PC-3 (cell line): ENCODE results near the gene MAP10. TPM values are rescaled to one million over a fixed set of nuclear protein-coding genes. Genes with fewer than 3 reads are reported as not detected.

Source experiments
- ATAC-seq: fragments of 200-7000 bp; cut with Tn5 transposase; 2 replicates; pipeline ENCODE4 v1.9.1; 2020; ENCODE audit warnings: mild to moderate bottlenecking, moderate library complexity
- Bru-seq: library from RNA; stranded (reverse); fragments of 400-500 nt; gene quantifications from one replicate; lab custom pipeline; 2021; lab: Mats Ljungman, UMichigan
- BruChase-seq, 2 experiments: library from RNA; stranded (reverse); fragments of 400-500 nt; gene quantifications; one replicate each; lab custom pipeline; 2021; lab: Mats Ljungman, UMichigan
- BruUV-seq: library from RNA; stranded (reverse); fragments of 400-500 nt; replicated peaks from 2 replicates; lab custom pipeline; 2021; lab: Mats Ljungman, UMichigan
- CTCF ChIA-PET: fragments of 300-600 bp; sonication (Branson Sonifier 250); formaldehyde crosslinking; loops from one replicate; lab custom pipeline; 2022; ENCODE audit warnings: antibody characterized with exemption; lab: Charles Lee
- POLR2A ChIA-PET: fragments of 300-600 bp; sonication (Branson Sonifier 250); formaldehyde crosslinking; loops from one replicate; lab custom pipeline; 2022; ENCODE audit warnings: antibody characterized with exemption; ENCODE audit not compliant: unreplicated experiment; lab: Charles Lee
- DNase-seq: peaks from one replicate; pipeline ENCODE4 v3.0.0-alpha.2; 2015
- H2AFZ ChIP-seq: fragments of 300-600 bp; sonication (generic); 2 replicates; pipeline ENCODE4 v1.6.0; 2016; ENCODE audit warnings: antibody characterized with exemption, low read length
- H3F3A ChIP-seq: fragments of 300-600 bp; sonication (generic); one replicate; pipeline ENCODE4 v1.6.0; 2017; ENCODE audit warnings: antibody characterized with exemption, low read length, control low read depth, mild to moderate bottlenecking; ENCODE audit not compliant: unreplicated experiment
- H3K27ac ChIP-seq: fragments of 300-600 bp; sonication (generic); 2 replicates; pipeline ENCODE4 v1.5.1; 2016; ENCODE audit warnings: mild to moderate bottlenecking, low read length
- H3K27me3 ChIP-seq: fragments of 300-600 bp; sonication (generic); 2 replicates; pipeline ENCODE4 v1.6.1; 2016; ENCODE audit warnings: low read length, mixed read lengths
- H3K36me3 ChIP-seq: fragments of 300-600 bp; sonication (generic); 2 replicates; pipeline ENCODE4 v1.6.1; 2016; ENCODE audit warnings: low read depth, mixed run types, low read length, mixed read lengths
- H3K4me1 ChIP-seq: fragments of 300-600 bp; sonication (generic); 2 replicates; pipeline ENCODE4 v1.5.1; 2016; ENCODE audit warnings: low read length; ENCODE audit not compliant: insufficient read depth
- H3K4me2 ChIP-seq: fragments of 300-600 bp; sonication (generic); 2 replicates; pipeline ENCODE4 v1.6.0; 2016; ENCODE audit warnings: low read length
- H3K4me3 ChIP-seq: fragments of 300-600 bp; sonication (generic); 2 replicates; pipeline ENCODE4 v1.5.1; 2016; ENCODE audit warnings: mild to moderate bottlenecking, low read length, mixed read lengths
- H3K79me2 ChIP-seq: fragments of 300-600 bp; sonication (generic); 2 replicates; pipeline ENCODE4 v1.6.1; 2017; ENCODE audit warnings: low read length, mixed read lengths
- H3K9ac ChIP-seq: fragments of 300-600 bp; sonication (generic); 2 replicates; pipeline ENCODE4 v1.6.0; 2016; ENCODE audit warnings: mild to moderate bottlenecking, low read length
- H3K9me2 ChIP-seq: fragments of 300-600 bp; sonication (generic); replicated peaks from 2 replicates; pipeline ENCODE4 v1.6.1; 2016; ENCODE audit warnings: mixed run types, low read length, mixed read lengths
- H3K9me3 ChIP-seq: fragments of 300-600 bp; sonication (generic); 2 replicates; pipeline ENCODE4 v1.6.1; 2016; ENCODE audit warnings: low read length, mixed read lengths
- H4K20me1 ChIP-seq: fragments of 300-600 bp; sonication (generic); 2 replicates; pipeline ENCODE4 v1.6.1; 2016; ENCODE audit warnings: low read length, mixed read lengths
- EZH2 ChIP-seq: fragments of 300-600 bp; sonication (generic); IDR thresholded peaks from one replicate; pipeline ENCODE4 v1.6.1; 2017; ENCODE audit warnings: antibody characterized with exemption, mild to moderate bottlenecking, low read length; ENCODE audit not compliant: unreplicated experiment
- EZH2phosphoT487 ChIP-seq: fragments of 300-600 bp; sonication (generic); IDR thresholded peaks from 2 replicates; pipeline ENCODE4 v1.6.1; 2018; ENCODE audit warnings: mild to moderate bottlenecking, antibody characterized with exemption, low read length, borderline replicate concordance
- intact Hi-C: fragments of 100-400 bp; cut with micrococcal nuclease; formaldehyde crosslinking; loops from 2 replicates; pipeline ENCODE4 v1.9.0; 2023
- long read RNA-seq: library from polyadenylated mRNA; unstranded; transcript quantifications from one replicate; pipeline ENCODE4 v2.0.0, GENCODE V29; 2021; ENCODE audit not compliant: unreplicated experiment
- total RNA-seq: library from RNA; depleted of rRNA; stranded (reverse); fragments of >200 nt; gene quantifications from 2 replicates; pipeline ENCODE4 v1.2.3, GENCODE V29; 2014; rRNA removed
- TF ChIP-seq, protein P1 (sequence below): fragments of 300-600 bp; sonication (generic); conservative IDR thresholded peaks from 2 replicates; pipeline ENCODE4 v1.5.1; 2017; ENCODE audit warnings: antibody characterized with exemption, low read depth, mild to moderate bottlenecking, low read length

The MAP10 gene, protein sequence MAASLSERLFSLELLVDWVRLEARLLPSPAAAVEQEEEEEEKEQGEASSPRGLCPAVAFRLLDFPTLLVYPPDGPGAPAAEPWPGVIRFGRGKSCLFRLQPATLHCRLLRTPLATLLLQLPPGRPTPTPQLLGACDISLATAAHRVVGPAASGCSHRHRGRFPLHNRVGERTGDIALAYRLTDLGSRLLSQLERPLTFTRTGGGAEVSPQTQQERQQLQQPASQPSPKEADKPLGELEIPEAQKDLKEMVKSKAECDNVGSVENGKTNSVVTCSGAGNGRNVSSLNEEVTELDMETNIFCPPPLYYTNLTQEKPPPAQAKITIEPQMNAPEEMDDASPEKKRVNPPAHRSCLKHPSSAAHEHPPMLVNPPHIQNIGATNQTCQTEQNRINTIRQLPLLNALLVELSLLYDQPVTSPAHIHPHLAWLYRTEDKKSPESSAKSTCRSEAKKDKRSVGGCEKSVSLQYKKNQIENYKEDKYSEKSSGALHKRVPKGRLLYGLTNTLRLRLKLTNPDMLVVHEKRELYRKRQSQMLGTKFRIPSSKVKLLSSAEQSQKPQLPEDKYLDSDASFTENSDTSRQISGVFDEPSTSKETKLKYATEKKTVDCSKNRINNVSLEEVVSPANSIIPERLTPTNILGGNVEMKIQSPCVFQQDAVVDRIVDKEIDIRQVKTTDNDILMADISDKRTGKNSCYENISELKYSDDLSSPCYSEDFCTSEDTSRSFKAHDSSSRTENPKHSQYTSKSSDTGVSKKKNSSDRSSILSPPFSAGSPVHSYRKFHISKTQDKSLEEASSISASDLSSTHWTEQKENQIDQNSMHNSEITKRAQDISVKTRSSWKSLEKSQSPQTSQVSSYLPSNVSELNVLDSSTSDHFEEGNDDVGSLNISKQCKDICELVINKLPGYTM
- not detected in 2 replicates for total RNA-seq
- not detected for Bru-seq, nascent RNA
- not detected for BruChase-seq, experiment 1, labeled RNA remaining after a 6-hour chase
- BruChase-seq, experiment 2, labeled RNA remaining after a 2-hour chase: not detected
- long read RNA-seq: 0 reads

- DNase-seq: no peak
- Histone ChIP-seq H3K79me2 (no peaks in the 10 kb centered on the region), H3K9me2 (0 out of 2 replicates have a peak, but pooled peaks cover 4% of the 10 kb centered on the region), H3F3A (no peaks in the 10 kb centered on the region), H3K27ac (no peak within 1 kb of the TSS), H2AFZ (no peak within 1 kb of the TSS), H3K4me3 (no peak within 1 kb of the TSS), H3K9ac (no peak within 1 kb of the TSS), H3K9me3 (no peaks in the 10 kb centered on the region), H3K27me3 (peaks cover 3% of the 10 kb centered on the region; the same call in 1 of the 2 replicates), H3K4me2 (no peak within 1 kb of the TSS), H4K20me1 (no peaks in the 10 kb centered on the region), H3K4me1 (no peaks in the 10 kb centered on the region), H3K36me3 (no peaks in the 10 kb centered on the region)
- intact Hi-C loops: no loop called here
- TF ChIP-seq EZH2 (no peak), EZH2phosphoT487 (no peak)
- TF ChIP-seq, protein P1, sequence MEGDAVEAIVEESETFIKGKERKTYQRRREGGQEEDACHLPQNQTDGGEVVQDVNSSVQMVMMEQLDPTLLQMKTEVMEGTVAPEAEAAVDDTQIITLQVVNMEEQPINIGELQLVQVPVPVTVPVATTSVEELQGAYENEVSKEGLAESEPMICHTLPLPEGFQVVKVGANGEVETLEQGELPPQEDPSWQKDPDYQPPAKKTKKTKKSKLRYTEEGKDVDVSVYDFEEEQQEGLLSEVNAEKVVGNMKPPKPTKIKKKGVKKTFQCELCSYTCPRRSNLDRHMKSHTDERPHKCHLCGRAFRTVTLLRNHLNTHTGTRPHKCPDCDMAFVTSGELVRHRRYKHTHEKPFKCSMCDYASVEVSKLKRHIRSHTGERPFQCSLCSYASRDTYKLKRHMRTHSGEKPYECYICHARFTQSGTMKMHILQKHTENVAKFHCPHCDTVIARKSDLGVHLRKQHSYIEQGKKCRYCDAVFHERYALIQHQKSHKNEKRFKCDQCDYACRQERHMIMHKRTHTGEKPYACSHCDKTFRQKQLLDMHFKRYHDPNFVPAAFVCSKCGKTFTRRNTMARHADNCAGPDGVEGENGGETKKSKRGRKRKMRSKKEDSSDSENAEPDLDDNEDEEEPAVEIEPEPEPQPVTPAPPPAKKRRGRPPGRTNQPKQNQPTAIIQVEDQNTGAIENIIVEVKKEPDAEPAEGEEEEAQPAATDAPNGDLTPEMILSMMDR: no peak
- BruUV-seq: no TSS peak
- CTCF ChIA-PET: no interaction called here
- POLR2A ChIA-PET: no interaction called here
- ATAC-seq: no peak
Observed at GRCh38 chr1:232805269-232806185, at the start of gene MAP10. TSS of gene MAP10 (plus strand) at chr1:232805416. CDS start at chr1:232805450, 34 bp downstream.

DNA sequence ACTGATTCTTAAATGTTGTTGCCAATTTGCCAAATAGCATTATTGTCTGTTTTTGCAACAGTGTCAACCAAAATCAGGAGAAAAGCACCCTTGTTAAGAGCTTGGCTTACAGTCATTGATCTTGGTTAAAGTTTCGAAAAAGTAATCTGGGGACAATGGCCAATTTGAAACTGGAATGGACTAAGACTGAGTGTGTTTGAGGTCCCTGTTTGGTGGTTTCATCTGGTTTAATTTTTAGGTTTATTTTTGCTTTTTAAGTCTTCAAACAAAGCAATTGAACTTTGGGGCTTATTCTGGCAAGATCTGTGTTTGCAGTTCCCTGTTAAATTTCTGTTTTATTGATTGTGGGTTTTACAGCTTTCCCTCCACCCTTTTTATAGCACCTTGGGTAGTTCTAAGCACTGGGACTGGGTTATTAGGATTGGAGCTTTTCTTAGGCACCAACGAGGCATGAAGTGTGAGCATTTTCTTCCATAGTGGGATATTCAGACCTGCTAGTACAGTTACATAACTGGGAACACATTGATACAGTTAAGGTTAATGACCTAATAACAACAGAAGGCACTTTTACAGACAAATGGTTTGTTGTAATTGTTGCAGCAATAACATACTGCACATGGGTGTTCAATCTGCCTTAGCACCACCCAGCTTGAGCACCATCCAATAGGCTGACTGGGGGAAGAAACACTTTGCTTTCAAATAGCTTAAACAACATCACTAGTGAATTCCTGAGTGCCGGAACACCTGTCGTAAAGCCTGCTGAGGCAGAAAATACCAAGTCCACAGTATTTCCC lies 40.6 kb upstream of the MAP10 start:
- H3K4me3 ChIP-seq: no peak overlapping the region
- intact Hi-C loops: loop anchor here (2.0 to 10.0 kb wide), 2 partner anchors 100 to 188 kb away; no protein-coding TSS in a partner anchor
- H2AFZ ChIP-seq: no peak overlapping the region
- H3K4me2 ChIP-seq: no peak overlapping the region
- DNase-seq: no peak
- H3F3A ChIP-seq: no peaks in the 10 kb centered on the region
- TF ChIP-seq, protein P1: no peak
- TF ChIP-seq EZH2phosphoT487 (no peak), EZH2 (no peak)
- H3K9me3 ChIP-seq: no peaks in the 10 kb centered on the region
- H4K20me1 ChIP-seq: no peaks in the 10 kb centered on the region
- H3K4me1 ChIP-seq: peaks cover 15% of the 10 kb centered on the region
- no peaks in the 10 kb centered on the region for H3K36me3 ChIP-seq
- ATAC-seq: peak; percentile 49
- H3K27me3 ChIP-seq: no peaks in the 10 kb centered on the region
- ChIA-PET CTCF (no interaction called here), POLR2A (interaction anchor here (0.9 kb wide), 1 partner anchor 20 kb away, joined by 3 read pairs; no protein-coding TSS in a partner anchor)
- H3K27ac ChIP-seq: no peak overlapping the region
- no peak overlapping the region for H3K9ac ChIP-seq
- no peaks in the 10 kb centered on the region for H3K9me2 ChIP-seq
- BruUV-seq: no TSS peak
- no peaks in the 10 kb centered on the region for H3K79me2 ChIP-seq
